ENCODE measurements around the gene NSUN5.

The NSUN5 gene
- total RNA-seq, result 15.7 to 27.3 (median 22.5) reads per million in 3 donors

DNA sequence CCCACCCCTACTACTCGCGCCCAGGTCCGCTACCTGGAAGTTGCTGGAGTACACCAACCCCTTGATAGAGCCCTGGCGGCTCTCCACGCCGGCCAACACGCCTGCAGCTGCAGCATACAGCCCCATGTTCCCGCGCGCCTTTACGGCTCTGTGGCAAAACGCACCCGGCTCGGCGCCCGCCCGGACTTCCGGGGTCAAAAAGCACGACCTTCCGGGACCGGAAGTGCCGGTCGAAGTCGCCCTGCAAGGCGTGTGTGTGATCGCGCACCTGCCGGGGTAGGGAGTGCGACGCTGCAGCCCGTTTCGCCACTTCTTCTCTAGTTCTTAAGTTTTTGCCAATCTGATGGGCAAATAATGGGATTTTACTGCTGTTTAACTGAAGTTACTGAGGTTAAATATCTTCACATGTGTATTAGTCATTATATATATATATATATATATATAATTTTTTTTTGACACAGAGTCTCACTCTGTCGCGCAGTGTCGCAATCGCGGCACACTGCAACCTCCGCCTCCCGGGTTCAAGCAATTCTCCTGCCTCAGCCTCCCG, at the start of gene NSUN5:
NSUN5 (minus strand) TSS at position 162 of the 550 bp plus-strand sequence; CDS start at position 126, 36 bp downstream.
- Histone ChIP-seq H3K27me3 (replicated peaks; ENCODE audit: control insufficient read depth, insufficient read depth, low read length, poor library complexity, severe bottlenecking) (no peaks in the 10 kb centered on the region), H3K27ac (ENCODE audit: insufficient read depth, low read length, poor library complexity, severe bottlenecking) (peak within 1 kb of the TSS; percentile 58), H3K36me3 (ENCODE audit: control insufficient read depth, insufficient read depth, low read length) (peaks cover 30% of the 10 kb centered on the region)

DNA sequence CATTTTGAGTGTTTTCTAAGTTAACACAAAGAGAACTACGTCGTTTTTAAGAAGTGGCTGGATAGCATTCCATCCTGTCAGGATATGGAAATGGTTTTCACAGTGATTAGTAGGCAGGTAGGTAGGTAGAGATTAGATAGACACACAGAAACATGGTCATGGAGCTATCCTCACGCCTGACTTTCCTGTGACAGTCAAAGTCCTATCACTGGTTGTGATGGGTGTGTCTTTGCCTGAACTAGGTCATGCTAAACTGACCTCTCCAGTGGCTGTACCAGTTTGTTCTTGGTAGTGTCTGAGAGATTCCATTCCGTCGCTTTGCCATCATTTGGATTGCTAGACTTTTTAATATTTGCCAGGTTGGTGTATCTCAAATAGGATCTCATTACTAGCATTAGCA, 47.5 kb upstream of the NSUN5 start:
- H3K27me3 ChIP-seq (replicated peaks; ENCODE audit: control insufficient read depth, insufficient read depth, low read length, poor library complexity, severe bottlenecking), result no peaks in the 10 kb centered on the region
- H3K36me3 ChIP-seq (ENCODE audit: control insufficient read depth, insufficient read depth, low read length), result no peaks in the 10 kb centered on the region
- no peak overlapping the region for H3K4me3 ChIP-seq (ENCODE audit: insufficient read depth, low read depth, low read length, poor library complexity, severe bottlenecking)

More for the DNA sequence above, at the start of gene NSUN5:
- Histone ChIP-seq H3K4me1 (ENCODE audit: control insufficient read depth, insufficient read depth, low read length, poor library complexity, severe bottlenecking) (peaks cover 9% of the 10 kb centered on the region), H3K4me3 (ENCODE audit: insufficient read depth, low read depth, low read length, poor library complexity, severe bottlenecking) (peak within 1 kb of the TSS; percentile 77), H3K9me3 (ENCODE audit: control insufficient read depth, low read length) (no peaks in the 10 kb centered on the region)
- peak; percentile 76 to 82 (median 79) for DNase-seq

DNA sequence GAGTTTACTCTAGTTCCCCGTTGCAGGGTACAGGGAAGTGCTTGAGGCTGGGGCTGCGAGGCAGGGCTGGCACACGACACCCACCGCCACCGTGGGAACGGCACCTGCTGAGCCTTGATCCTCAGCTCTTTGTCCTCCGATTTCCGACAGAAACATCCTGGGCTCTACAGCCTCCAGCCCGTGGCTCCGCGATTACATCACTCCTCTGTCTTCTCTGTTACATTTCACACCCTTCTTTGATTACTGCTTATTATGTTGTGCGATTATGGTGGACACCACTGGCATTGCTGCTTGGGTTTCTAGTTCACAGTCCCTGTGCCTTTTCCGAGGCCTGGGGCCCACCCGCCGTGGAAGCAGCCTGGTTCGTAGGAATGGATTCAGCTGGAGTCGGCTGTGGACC, 46.2 kb upstream of the NSUN5 start:
- Histone ChIP-seq H3K9me3 (ENCODE audit: control insufficient read depth, low read length) (no peaks in the 10 kb centered on the region), H3K4me1 (ENCODE audit: control insufficient read depth, insufficient read depth, low read length, poor library complexity, severe bottlenecking) (no peaks in the 10 kb centered on the region), H3K27me3 (replicated peaks; ENCODE audit: control insufficient read depth, insufficient read depth, low read length, poor library complexity, severe bottlenecking) (no peaks in the 10 kb centered on the region), H3K27ac (ENCODE audit: insufficient read depth, low read length, poor library complexity, severe bottlenecking) (no peak overlapping the region), H3K4me3 (ENCODE audit: insufficient read depth, low read depth, low read length, poor library complexity, severe bottlenecking) (no peak overlapping the region), H3K36me3 (ENCODE audit: control insufficient read depth, insufficient read depth, low read length) (no peaks in the 10 kb centered on the region)
- no peak for DNase-seq

More for the DNA sequence above, 47.5 kb upstream of the NSUN5 start:
- DNase-seq, result no peak
- H3K9me3 ChIP-seq (ENCODE audit: control insufficient read depth, low read length), result no peaks in the 10 kb centered on the region
- no peaks in the 10 kb centered on the region for H3K4me1 ChIP-seq (ENCODE audit: control insufficient read depth, insufficient read depth, low read length, poor library complexity, severe bottlenecking)
- H3K27ac ChIP-seq (ENCODE audit: insufficient read depth, low read length, poor library complexity, severe bottlenecking), result no peak overlapping the region

DNA sequence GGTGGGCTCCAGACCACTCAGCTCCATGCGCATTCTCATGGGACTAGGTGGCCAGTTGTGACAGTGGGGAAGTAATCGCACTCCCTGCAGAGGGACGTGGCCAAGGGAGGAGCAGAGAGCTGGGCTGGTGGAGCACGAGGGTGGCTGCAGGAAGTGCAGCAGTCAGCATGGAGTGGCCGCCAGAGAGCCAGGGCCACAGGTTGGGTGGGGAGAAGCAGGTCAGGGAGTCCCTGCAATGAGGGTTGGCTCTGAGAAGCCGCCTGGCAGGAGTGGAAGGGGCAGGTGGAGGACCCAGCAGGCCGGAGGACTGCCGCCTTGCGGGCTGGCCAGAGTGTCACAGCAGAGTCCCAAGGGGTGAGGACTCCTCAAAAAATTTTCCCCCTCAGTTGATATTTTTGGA, 45.6 kb upstream of the NSUN5 start:
- Histone ChIP-seq H3K27me3 (replicated peaks; ENCODE audit: control insufficient read depth, insufficient read depth, low read length, poor library complexity, severe bottlenecking) (no peaks in the 10 kb centered on the region), H3K4me3 (ENCODE audit: insufficient read depth, low read depth, low read length, poor library complexity, severe bottlenecking) (no peak overlapping the region), H3K36me3 (ENCODE audit: control insufficient read depth, insufficient read depth, low read length) (no peaks in the 10 kb centered on the region), H3K4me1 (ENCODE audit: control insufficient read depth, insufficient read depth, low read length, poor library complexity, severe bottlenecking) (no peaks in the 10 kb centered on the region), H3K27ac (ENCODE audit: insufficient read depth, low read length, poor library complexity, severe bottlenecking) (no peak overlapping the region), H3K9me3 (ENCODE audit: control insufficient read depth, low read length) (no peaks in the 10 kb centered on the region)
- no peak for DNase-seq

DNA sequence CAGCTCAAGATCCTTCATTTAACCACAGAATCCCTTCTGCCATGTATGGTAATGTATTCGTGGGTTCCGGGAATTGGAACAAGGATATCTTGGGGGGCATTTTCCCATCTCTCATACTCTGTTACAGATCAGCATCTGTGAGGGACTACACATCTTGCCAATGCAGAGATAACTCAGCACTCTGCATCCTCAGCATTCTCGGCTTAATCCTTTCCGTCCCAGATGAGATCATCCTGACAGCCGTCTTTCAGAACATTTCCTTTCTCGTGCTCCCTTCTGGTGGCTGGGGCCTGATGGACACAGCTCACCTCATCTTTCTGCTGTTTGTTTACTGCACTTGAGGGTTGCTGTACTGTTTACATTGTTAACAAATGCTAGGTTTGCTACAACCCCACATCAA, 44.6 kb upstream of the NSUN5 start:
- Histone ChIP-seq H3K9me3 (ENCODE audit: control insufficient read depth, low read length) (no peaks in the 10 kb centered on the region), H3K4me3 (ENCODE audit: insufficient read depth, low read depth, low read length, poor library complexity, severe bottlenecking) (no peak overlapping the region), H3K27me3 (replicated peaks; ENCODE audit: control insufficient read depth, insufficient read depth, low read length, poor library complexity, severe bottlenecking) (no peaks in the 10 kb centered on the region), H3K4me1 (ENCODE audit: control insufficient read depth, insufficient read depth, low read length, poor library complexity, severe bottlenecking) (no peaks in the 10 kb centered on the region), H3K36me3 (ENCODE audit: control insufficient read depth, insufficient read depth, low read length) (no peaks in the 10 kb centered on the region), H3K27ac (ENCODE audit: insufficient read depth, low read length, poor library complexity, severe bottlenecking) (no peak overlapping the region)
- no peak for DNase-seq

DNA sequence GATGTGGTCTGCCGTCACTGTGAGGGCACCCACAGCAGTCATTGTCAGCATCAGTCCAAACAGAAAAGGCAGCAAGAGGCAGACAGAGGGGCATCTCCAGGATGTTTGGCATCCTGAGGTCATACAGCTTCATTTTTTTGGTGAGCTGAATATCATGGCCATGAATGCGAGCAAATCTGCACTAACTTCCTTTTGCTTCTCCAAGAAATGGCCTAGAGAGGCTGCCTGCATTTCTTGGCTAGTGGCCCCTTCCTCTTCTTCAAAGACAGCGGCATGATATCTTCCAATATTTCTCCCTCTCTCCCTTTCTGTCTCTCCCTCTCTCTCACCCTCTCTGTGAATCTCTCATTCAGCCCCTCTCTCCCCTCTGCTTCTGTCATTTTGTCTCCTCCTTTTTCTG, 44.2 kb upstream of the NSUN5 start:
- no peaks in the 10 kb centered on the region for H3K36me3 ChIP-seq (ENCODE audit: control insufficient read depth, insufficient read depth, low read length)
- H3K27ac ChIP-seq (ENCODE audit: insufficient read depth, low read length, poor library complexity, severe bottlenecking), result no peak overlapping the region
- H3K9me3 ChIP-seq (ENCODE audit: control insufficient read depth, low read length), result no peaks in the 10 kb centered on the region
- H3K27me3 ChIP-seq (replicated peaks; ENCODE audit: control insufficient read depth, insufficient read depth, low read length, poor library complexity, severe bottlenecking), result no peaks in the 10 kb centered on the region
- no peaks in the 10 kb centered on the region for H3K4me1 ChIP-seq (ENCODE audit: control insufficient read depth, insufficient read depth, low read length, poor library complexity, severe bottlenecking)
- H3K4me3 ChIP-seq (ENCODE audit: insufficient read depth, low read depth, low read length, poor library complexity, severe bottlenecking), result no peak overlapping the region
- no peak for DNase-seq

DNA sequence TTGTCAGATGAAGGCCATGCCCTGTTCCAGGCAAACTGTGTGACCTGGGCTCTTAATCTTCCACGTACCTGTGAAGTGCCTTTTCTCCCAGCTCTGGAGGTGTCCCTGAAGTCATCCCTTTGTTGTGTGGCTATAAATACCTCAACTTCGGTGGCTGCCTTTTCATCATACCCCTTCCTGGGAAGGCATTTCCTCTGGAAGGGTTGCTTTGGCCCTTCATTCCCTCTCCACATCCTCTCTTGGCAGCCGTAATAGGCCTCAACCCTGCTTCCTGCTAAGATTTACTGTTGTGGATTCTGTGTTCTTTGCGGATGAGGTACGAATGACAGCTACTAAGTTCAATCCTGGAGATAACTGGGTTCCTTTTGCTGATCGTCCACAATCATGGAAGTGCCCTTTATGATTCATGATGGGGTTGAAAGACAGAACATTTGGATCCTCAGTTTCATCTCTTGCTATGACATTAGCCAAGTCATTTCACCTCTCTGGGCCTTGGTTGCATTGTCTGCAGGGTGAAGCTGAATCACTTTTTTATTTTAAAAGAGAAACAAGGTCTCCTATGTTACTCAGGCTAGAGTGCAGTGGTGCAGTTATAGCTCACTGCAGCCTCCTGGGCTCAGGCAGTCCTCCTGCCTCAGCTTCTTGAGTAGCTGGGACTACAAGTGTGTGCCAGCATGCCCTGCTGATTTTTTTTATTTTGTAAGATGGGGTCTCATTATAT, 43.0 kb upstream of the NSUN5 start:
- Histone ChIP-seq H3K4me1 (ENCODE audit: control insufficient read depth, insufficient read depth, low read length, poor library complexity, severe bottlenecking) (no peaks in the 10 kb centered on the region), H3K27me3 (replicated peaks; ENCODE audit: control insufficient read depth, insufficient read depth, low read length, poor library complexity, severe bottlenecking) (no peaks in the 10 kb centered on the region), H3K9me3 (ENCODE audit: control insufficient read depth, low read length) (no peaks in the 10 kb centered on the region), H3K36me3 (ENCODE audit: control insufficient read depth, insufficient read depth, low read length) (no peaks in the 10 kb centered on the region), H3K4me3 (ENCODE audit: insufficient read depth, low read depth, low read length, poor library complexity, severe bottlenecking) (no peak overlapping the region), H3K27ac (ENCODE audit: insufficient read depth, low read length, poor library complexity, severe bottlenecking) (no peak overlapping the region)
- DNase-seq, result no peak

DNA sequence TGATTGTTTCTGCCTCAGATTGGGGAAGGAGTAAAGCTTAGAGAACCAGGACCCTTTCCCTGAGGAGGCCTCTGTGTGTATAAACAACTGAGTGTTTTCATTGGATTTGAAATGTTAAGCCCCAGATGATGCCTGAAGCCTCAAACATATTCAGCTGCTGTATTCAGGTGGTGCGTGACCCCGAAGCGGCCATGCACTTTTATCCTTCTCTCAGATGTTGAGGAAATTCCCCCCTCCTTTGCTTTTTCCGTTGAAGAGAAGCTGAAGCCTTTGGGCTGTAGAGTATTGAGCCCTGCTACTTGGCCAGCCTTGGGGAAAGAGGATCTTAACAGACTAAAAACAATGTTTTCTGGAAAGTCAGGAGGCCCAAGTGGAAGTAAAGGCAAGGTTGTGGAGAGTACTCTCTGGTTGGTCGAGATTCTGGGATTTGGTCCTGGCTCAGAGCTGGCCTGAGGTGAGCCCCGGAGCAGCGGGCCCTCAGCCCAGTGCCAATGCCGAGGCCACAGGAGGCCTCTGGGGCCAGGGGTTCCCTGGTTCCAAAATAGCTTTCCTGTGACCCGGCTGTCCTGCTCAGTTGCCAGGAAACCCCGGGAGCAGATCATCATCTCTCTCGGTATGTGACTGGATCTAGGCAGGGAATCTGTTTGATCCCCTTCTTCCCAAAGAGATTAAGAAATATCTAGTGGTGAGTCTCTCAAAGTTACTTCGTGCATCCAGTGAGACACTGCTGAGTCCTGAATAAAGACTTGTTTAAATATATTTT, 41.9 kb upstream of the NSUN5 start:
- Histone ChIP-seq H3K4me1 (ENCODE audit: control insufficient read depth, insufficient read depth, low read length, poor library complexity, severe bottlenecking) (no peaks in the 10 kb centered on the region), H3K27me3 (replicated peaks; ENCODE audit: control insufficient read depth, insufficient read depth, low read length, poor library complexity, severe bottlenecking) (no peaks in the 10 kb centered on the region), H3K4me3 (ENCODE audit: insufficient read depth, low read depth, low read length, poor library complexity, severe bottlenecking) (no peak overlapping the region), H3K27ac (ENCODE audit: insufficient read depth, low read length, poor library complexity, severe bottlenecking) (no peak overlapping the region), H3K9me3 (ENCODE audit: control insufficient read depth, low read length) (no peaks in the 10 kb centered on the region), H3K36me3 (ENCODE audit: control insufficient read depth, insufficient read depth, low read length) (no peaks in the 10 kb centered on the region)
- no peak for DNase-seq

DNA sequence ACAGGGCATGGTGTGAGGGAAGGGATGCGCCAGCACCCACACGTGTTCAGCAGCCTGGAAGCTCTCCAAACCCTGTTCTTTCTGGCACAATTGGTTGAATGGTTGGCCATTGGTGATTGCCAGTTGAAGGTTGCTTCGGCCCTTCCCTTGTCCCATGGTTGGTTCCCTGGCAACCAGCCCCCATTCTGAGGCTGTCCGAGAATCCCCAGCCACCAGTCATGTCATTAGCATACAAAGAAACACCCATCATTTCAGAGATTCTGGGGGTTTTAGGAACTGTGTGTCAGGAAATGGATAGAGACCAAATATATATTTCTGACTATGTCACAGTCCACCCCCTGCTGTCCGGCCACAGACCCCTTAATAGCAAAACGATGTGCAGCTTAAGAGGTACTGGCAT, 41.1 kb upstream of the NSUN5 start:
- H3K27ac ChIP-seq (ENCODE audit: insufficient read depth, low read length, poor library complexity, severe bottlenecking), result no peak overlapping the region
- H3K27me3 ChIP-seq (replicated peaks; ENCODE audit: control insufficient read depth, insufficient read depth, low read length, poor library complexity, severe bottlenecking), result no peaks in the 10 kb centered on the region
- no peaks in the 10 kb centered on the region for H3K4me1 ChIP-seq (ENCODE audit: control insufficient read depth, insufficient read depth, low read length, poor library complexity, severe bottlenecking)
- H3K36me3 ChIP-seq (ENCODE audit: control insufficient read depth, insufficient read depth, low read length), result no peaks in the 10 kb centered on the region
- no peak for DNase-seq
- H3K4me3 ChIP-seq (ENCODE audit: insufficient read depth, low read depth, low read length, poor library complexity, severe bottlenecking), result no peak overlapping the region
- no peaks in the 10 kb centered on the region for H3K9me3 ChIP-seq (ENCODE audit: control insufficient read depth, low read length)

DNA sequence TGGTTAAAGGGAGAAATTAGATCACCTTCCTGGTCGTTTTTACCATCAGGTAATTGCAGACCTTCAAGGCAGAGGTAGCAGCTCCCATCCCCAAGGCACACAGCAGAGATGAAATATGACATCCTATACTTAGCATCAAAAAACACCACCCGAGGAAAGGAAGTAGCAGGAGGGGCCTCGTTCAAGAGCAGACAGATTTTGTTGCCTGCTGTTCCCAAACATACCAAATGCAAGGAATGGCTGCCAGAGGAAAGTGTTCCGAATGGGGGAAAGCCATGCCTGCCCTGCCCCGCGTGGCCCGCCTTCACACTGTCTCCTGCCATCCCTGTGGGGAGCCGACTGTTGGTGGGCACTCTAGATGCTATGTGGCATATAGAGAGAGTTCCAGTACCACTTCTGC, 37.3 kb upstream of the NSUN5 start:
- H3K36me3 ChIP-seq (ENCODE audit: control insufficient read depth, insufficient read depth, low read length), result no peaks in the 10 kb centered on the region
- H3K4me3 ChIP-seq (ENCODE audit: insufficient read depth, low read depth, low read length, poor library complexity, severe bottlenecking), result no peak overlapping the region
- no peaks in the 10 kb centered on the region for H3K4me1 ChIP-seq (ENCODE audit: control insufficient read depth, insufficient read depth, low read length, poor library complexity, severe bottlenecking)
- H3K27ac ChIP-seq (ENCODE audit: insufficient read depth, low read length, poor library complexity, severe bottlenecking), result no peak overlapping the region
- no peak for DNase-seq
- no peaks in the 10 kb centered on the region for H3K27me3 ChIP-seq (replicated peaks; ENCODE audit: control insufficient read depth, insufficient read depth, low read length, poor library complexity, severe bottlenecking)
- H3K9me3 ChIP-seq (ENCODE audit: control insufficient read depth, low read length), result no peaks in the 10 kb centered on the region
